MM.1S (cell line): ENCODE measurements around the gene TXNDC17.
"Not testable (repeated sequence)": the region's sequence is repeated elsewhere in the genome, so short reads cannot be mapped to it uniquely, and the experiment has no call there.

Experiments
- DNase-seq: peaks from one replicate; pipeline ENCODE4 v3.0.0-alpha.2; 2015
- H2AFZ ChIP-seq: fragments of 300-600 bp; sonication (generic); 2 replicates; pipeline ENCODE4 v1.6.0; 2016; ENCODE audit warnings: antibody characterized with exemption, low read length
- H3F3A ChIP-seq: fragments of 300-600 bp; sonication (generic); 2 replicates; pipeline ENCODE4 v1.6.1; 2016; ENCODE audit warnings: mild to moderate bottlenecking, antibody characterized with exemption, low read length, moderate library complexity, mixed read lengths; ENCODE audit not compliant: insufficient read depth
- H3K27ac ChIP-seq: fragments of 300-600 bp; sonication (generic); 2 replicates; pipeline ENCODE4 v1.5.1; 2016; ENCODE audit warnings: mild to moderate bottlenecking, low read length
- H3K27me3 ChIP-seq: fragments of 300-600 bp; sonication (generic); replicated peaks from 2 replicates; pipeline ENCODE4 v1.6.0; 2016; ENCODE audit warnings: low read length; ENCODE audit not compliant: insufficient read depth
- H3K36me3 ChIP-seq: fragments of 300-600 bp; sonication (generic); replicated peaks from 2 replicates; pipeline ENCODE4 v1.6.1; 2016; ENCODE audit warnings: mild to moderate bottlenecking, low read length, mixed read lengths; ENCODE audit not compliant: insufficient read depth
- H3K4me1 ChIP-seq: fragments of 300-600 bp; sonication (generic); 2 replicates; pipeline ENCODE4 v1.6.1; 2016; ENCODE audit warnings: low read length, mixed read lengths
- H3K4me2 ChIP-seq: fragments of 300-600 bp; sonication (generic); 2 replicates; pipeline ENCODE4 v1.6.0; 2016; ENCODE audit warnings: low read depth, low read length
- H3K4me3 ChIP-seq: fragments of 300-600 bp; sonication (generic); 2 replicates; pipeline ENCODE4 v1.5.1; 2016; ENCODE audit warnings: low read length, mixed read lengths
- H3K79me2 ChIP-seq: fragments of 300-600 bp; sonication (generic); 2 replicates; pipeline ENCODE4 v1.6.1; 2016; ENCODE audit warnings: mixed run types, low read length, mixed read lengths
- H3K9ac ChIP-seq: fragments of 300-600 bp; sonication (generic); 2 replicates; pipeline ENCODE4 v1.6.1; 2016; ENCODE audit warnings: low read length, mixed read lengths
- H3K9me2 ChIP-seq: fragments of 300-600 bp; sonication (generic); replicated peaks from 2 replicates; pipeline ENCODE4 v1.6.1; 2016; ENCODE audit warnings: mild to moderate bottlenecking, low read length, mixed read lengths; ENCODE audit not compliant: insufficient read depth
- H3K9me3 ChIP-seq: fragments of 300-600 bp; sonication (generic); replicated peaks from 2 replicates; pipeline ENCODE4 v1.6.1; 2016; ENCODE audit warnings: mild to moderate bottlenecking, low read length, mixed read lengths; ENCODE audit not compliant: insufficient read depth
- H4K20me1 ChIP-seq: fragments of 300-600 bp; sonication (generic); 2 replicates; pipeline ENCODE4 v1.6.1; 2016; ENCODE audit warnings: mild to moderate bottlenecking, low read length, moderate library complexity, mixed read lengths; ENCODE audit not compliant: insufficient read depth
- EZH2 ChIP-seq: fragments of 300-600 bp; sonication (generic); optimal IDR thresholded peaks from 2 replicates; pipeline ENCODE3; 2017; ENCODE audit warnings: low read depth, mild to moderate bottlenecking, antibody characterized with exemption, low read length, mixed read lengths
- EZH2phosphoT487 ChIP-seq: fragments of 300-600 bp; sonication (generic); IDR thresholded peaks from 2 replicates; pipeline ENCODE4 v1.6.1; 2018; ENCODE audit warnings: antibody characterized with exemption, low read length
- TF ChIP-seq, protein P1 (sequence below): fragments of 300-600 bp; sonication (generic); IDR thresholded peaks from 2 replicates; pipeline ENCODE4 v1.5.1; 2016; ENCODE audit warnings: antibody characterized with exemption, low read length, mixed read lengths

The TXNDC17 gene

DNA sequence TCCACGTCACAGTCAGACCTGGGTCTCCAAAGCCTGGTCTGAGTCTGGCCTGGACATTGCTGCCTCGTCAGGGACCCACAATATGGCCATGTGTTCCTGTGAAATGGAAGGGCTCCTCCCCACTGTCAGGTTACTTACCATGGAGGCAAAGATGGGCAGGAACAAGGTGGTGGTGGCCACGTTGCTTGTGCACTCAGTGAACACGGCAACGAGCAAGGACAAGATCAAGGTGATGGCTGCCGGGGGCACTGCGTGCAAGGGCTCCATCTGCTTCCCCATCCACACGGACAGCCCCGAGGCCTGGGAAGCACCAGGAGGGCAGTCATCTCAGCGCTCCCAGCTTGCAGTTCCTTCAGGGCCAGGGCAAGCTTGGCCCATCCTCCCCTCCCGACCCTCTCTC is 49.8 kb downstream of the TXNDC17 start:
- TF ChIP-seq EZH2 = no peak
- TF ChIP-seq, protein P1, sequence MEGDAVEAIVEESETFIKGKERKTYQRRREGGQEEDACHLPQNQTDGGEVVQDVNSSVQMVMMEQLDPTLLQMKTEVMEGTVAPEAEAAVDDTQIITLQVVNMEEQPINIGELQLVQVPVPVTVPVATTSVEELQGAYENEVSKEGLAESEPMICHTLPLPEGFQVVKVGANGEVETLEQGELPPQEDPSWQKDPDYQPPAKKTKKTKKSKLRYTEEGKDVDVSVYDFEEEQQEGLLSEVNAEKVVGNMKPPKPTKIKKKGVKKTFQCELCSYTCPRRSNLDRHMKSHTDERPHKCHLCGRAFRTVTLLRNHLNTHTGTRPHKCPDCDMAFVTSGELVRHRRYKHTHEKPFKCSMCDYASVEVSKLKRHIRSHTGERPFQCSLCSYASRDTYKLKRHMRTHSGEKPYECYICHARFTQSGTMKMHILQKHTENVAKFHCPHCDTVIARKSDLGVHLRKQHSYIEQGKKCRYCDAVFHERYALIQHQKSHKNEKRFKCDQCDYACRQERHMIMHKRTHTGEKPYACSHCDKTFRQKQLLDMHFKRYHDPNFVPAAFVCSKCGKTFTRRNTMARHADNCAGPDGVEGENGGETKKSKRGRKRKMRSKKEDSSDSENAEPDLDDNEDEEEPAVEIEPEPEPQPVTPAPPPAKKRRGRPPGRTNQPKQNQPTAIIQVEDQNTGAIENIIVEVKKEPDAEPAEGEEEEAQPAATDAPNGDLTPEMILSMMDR = no peak
- TF ChIP-seq EZH2phosphoT487 = no peak
- no peak overlapping the region for H3K4me3 ChIP-seq
- no peak overlapping the region for H3K4me2 ChIP-seq
- H3K9me2 ChIP-seq = no peaks in the 10 kb centered on the region
- no peak overlapping the region for H2AFZ ChIP-seq
- H3K4me1 ChIP-seq = no peaks in the 10 kb centered on the region
- no peaks in the 10 kb centered on the region for H3K36me3 ChIP-seq
- H3K79me2 ChIP-seq = no peaks in the 10 kb centered on the region
- no peak overlapping the region for H3K9ac ChIP-seq
- peaks cover 83% of the 10 kb centered on the region for H3K27me3 ChIP-seq
- H3F3A ChIP-seq = no peaks in the 10 kb centered on the region
- H3K9me3 ChIP-seq = no peaks in the 10 kb centered on the region
- no peaks in the 10 kb centered on the region for H4K20me1 ChIP-seq
- H3K27ac ChIP-seq = no peak overlapping the region
- no peak for DNase-seq

DNA sequence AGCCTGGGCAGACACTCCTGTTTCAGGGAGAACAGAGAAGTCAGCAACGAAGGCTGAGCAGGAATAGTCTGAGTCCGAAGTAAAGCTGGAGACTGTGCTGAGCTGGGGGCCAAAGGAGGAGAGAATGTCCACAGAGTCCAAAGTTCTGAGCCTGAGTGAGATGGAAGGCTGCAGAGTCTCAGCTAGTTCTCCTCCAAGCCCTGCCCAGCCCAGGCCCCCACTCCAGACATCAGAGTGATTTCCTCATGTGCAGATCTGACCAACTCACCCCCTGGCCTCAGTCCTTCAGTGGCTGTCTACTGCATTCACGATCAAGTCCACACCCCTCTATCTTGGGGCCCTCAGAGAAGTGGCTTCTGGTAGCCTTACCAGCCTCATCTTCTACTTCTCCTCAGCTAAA is 50.7 kb downstream of the TXNDC17 start:
- no peaks in the 10 kb centered on the region for H4K20me1 ChIP-seq
- no peaks in the 10 kb centered on the region for H3K79me2 ChIP-seq
- H3F3A ChIP-seq = no peaks in the 10 kb centered on the region
- H3K9me2 ChIP-seq = no peaks in the 10 kb centered on the region
- no peaks in the 10 kb centered on the region for H3K9me3 ChIP-seq
- no peaks in the 10 kb centered on the region for H3K4me1 ChIP-seq
- H2AFZ ChIP-seq = no peak overlapping the region
- H3K36me3 ChIP-seq = no peaks in the 10 kb centered on the region
- no peak overlapping the region for H3K4me3 ChIP-seq
- no peak overlapping the region for H3K27ac ChIP-seq
- TF ChIP-seq EZH2phosphoT487 = no peak
- TF ChIP-seq EZH2 = no peak
- no peak overlapping the region for H3K4me2 ChIP-seq
- DNase-seq = no peak
- H3K9ac ChIP-seq = no peak overlapping the region
- H3K27me3 ChIP-seq = peaks cover 82% of the 10 kb centered on the region

DNA sequence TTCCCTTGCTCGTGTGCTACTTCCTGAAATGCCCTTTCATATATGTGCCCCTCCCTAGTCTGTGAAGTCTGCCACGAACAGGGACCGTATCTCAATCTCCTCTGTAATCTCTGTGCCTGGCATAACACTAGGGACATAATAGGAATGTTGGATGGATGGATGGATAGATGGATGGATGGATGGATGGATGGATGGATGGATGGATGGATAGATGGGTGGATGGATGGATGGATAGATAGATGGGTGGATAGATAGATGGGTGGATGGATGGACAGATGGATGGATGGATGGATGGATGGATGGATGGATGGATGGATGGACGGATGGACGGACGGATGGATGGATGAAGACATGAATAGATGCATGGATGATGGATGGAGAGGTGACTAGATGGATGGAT is 51.1 kb downstream of the TXNDC17 start:
- not testable (repeated sequence) for H3K36me3 ChIP-seq, H3K79me2 ChIP-seq, H3F3A ChIP-seq, H3K4me3 ChIP-seq, H3K9me2 ChIP-seq, H3K4me1 ChIP-seq, H4K20me1 ChIP-seq, DNase-seq, H3K9ac ChIP-seq, H3K4me2 ChIP-seq, H2AFZ ChIP-seq, H3K27ac ChIP-seq, H3K9me3 ChIP-seq
- H3K27me3 ChIP-seq = peaks cover 79% of the 10 kb centered on the region
